T-helper 1 cell treated with Interleukin-12 subunit alpha and Interleukin-12 subunit beta and Interleukin-4 antibody, amounts not matched to agents 30 ng/mL and 1 ng/mL, for 36 hours (primary cell): Measurements from ENCODE around the gene INPP4A. TPM values are rescaled to one million over a fixed set of nuclear protein-coding genes. Genes with fewer than 3 reads are reported as not detected.
"Not testable (repeated sequence)": the region's sequence is repeated elsewhere in the genome, so short reads cannot be mapped to it uniquely, and the experiment has no call there.

Experiments
- intact Hi-C: fragments of 100-400 bp; cut with micrococcal nuclease; formaldehyde crosslinking; loops from one replicate; pipeline ENCODE4 v1.15.1; 2024
- total RNA-seq: library from RNA; stranded (reverse); gene quantifications from 2 replicates; pipeline ENCODE4 v1.2.3, GENCODE V29; 2022

The INPP4A gene
- total RNA-seq, 1 donor from 2014 or later: 174 TPM

GRCh38 chr2:98572676-98573075 is 128.0 kb downstream of the INPP4A start:
- intact Hi-C loops: no loop called here

- intact Hi-C loops: no loop called here
These were observed 128.8 kb downstream of the INPP4A start for GRCh38 chr2:98573426-98573825.

DNA sequence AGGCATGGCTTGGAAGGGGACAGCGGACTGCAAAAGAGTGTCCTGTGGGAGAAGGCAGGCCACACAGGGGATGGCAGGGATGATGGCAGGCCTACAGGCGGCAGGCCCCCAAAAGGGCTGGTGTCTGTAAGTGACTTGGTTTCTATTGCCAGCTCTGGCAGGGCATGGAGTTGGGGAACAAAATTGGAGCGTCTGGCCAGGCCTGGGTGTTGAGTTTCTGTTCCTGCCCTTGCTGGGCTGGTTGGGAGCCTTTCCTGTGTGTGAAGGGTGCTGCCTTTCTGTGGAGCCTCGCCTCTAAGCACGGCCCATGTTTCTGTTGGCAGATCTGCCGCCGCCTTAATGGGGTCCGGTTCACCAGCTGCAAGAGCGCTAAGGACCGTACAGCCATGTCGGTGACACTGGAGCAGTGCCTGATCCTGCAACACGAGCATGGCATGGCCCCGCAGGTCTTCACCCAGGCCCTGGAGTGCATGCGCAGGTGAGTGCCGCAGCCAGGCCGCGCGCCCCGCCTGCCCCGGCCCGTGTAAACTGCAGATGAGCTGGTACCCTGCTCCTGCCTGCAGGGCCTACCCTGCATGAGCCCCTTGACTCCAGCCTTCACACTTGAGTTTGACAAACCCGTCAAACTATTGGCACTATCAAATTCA is 132.1 kb downstream of the INPP4A start:
- intact Hi-C loops: no loop called here

GRCh38 chr2:98577313-98577712 is 132.7 kb downstream of the INPP4A start:
- intact Hi-C loops: no loop called here

- intact Hi-C loops: no loop called here
These were observed 133.6 kb downstream of the INPP4A start for GRCh38 chr2:98578231-98578630.

GRCh38 chr2:98579926-98580325 is 135.3 kb downstream of the INPP4A start:
- intact Hi-C loops: no loop called here

- intact Hi-C loops: no loop called here
These were observed 136.1 kb downstream of the INPP4A start for GRCh38 chr2:98580656-98581284.

DNA sequence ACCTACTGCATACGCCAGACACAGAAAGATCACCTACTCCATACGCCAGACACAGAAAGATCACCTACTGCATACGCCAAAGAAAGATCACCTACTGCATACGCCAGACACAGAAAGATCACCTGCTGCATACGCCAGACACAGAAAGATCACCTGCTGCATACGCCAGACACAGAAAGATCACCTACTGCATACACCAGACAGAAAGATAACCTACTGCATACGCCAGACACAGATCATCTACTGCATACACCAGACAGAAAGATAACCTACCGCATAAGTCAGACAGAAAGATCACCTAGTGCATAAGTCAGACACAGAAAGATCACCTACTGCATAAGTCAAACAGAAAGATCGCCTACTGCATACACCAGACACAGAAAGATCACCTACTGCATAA is 137.9 kb downstream of the INPP4A start:
- intact Hi-C loops: no loop called here

DNA sequence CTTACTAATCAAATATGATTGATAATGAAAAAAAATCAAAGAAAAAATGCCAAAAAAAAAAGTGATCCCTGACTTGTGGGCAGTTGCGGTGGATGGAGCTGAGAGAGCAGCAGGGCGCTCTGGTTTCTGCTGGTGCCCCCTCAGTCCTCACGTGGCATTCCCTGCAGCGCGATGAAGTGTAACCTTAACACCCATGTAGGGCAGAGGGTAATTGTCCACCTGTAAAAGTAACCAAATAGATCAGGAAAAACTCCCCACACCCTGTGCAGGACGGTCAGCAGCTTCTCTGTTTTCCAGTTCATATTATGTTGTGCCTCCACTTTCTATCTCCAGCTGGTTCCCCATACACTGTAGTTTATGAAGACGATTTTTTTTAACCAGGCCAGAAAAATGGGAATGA is 138.6 kb downstream of the INPP4A start:
- intact Hi-C loops: no loop called here

GRCh38 chr2:98583816-98584618 is 139.4 kb downstream of the INPP4A start:
- intact Hi-C loops: no loop called here

DNA sequence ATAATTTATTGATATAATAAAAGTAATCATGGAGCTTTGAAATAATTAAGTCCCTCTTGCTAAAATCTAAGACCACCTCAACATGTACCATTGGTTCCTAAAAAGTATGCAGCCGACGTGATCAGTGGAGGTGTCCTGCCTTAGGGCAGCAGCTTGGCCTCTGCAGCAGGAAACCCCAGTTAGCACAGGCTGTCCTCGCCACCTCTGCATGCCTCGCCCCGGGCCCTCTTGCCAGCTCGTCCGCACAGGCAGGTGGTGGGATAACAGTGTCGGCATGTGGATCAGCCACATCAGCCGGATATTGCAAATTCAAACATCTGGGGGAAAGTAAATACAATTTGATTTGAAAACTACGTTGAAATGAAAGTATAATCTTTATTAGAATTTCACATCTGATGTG is 140.7 kb downstream of the INPP4A start:
- intact Hi-C loops: no loop called here

DNA sequence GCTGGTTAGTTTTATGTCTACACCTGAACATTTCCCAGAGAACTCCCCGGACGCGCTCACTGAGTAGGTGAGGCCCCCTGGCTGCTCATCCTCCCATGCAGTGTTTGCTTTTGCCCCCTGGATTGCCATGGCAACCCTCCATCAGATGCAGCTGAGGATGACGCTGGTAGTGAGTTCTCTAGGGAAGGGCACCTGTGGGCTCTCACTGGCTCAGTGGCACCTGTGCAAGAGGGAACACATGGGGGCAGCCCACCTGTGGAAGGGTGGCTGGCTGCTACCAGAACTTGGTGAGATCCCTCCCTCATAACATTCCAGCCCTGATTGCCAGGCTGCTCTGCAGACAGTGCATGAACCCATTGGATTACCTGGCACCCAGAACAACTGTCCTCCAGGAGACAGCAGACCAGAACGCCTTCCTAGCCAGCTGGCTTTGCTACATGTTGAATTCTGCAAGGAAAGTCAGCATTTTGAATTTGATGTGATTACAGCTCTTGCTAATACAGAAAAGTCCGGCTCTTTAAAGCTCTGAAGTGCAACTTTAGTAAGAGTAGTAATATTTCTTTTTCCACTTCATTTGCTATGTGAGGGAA is 142.0 kb downstream of the INPP4A start:
- intact Hi-C loops: no loop called here

GRCh38 chr2:98588880-98589431 is 144.3 kb downstream of the INPP4A start:
- intact Hi-C loops: no loop called here

DNA sequence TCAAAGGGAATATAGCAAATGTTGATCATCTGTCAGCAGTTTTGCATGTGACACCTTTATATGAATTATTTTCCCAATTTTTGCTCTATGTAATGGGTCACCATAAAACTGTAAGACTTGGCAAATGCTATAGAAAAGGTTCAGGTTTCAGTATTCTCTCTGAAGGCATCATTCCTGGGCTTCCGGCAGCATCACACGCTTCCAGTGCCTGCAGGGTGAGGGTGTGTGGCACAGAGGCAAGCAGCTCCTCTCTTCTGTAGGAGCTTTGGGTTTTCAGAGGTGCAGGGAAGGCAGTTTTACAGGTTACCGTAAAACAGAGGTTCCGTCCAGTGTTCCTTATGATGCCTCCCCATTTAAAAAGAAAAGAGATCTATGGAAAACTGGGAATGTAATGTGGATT is 144.8 kb downstream of the INPP4A start:
- intact Hi-C loops: no loop called here

DNA sequence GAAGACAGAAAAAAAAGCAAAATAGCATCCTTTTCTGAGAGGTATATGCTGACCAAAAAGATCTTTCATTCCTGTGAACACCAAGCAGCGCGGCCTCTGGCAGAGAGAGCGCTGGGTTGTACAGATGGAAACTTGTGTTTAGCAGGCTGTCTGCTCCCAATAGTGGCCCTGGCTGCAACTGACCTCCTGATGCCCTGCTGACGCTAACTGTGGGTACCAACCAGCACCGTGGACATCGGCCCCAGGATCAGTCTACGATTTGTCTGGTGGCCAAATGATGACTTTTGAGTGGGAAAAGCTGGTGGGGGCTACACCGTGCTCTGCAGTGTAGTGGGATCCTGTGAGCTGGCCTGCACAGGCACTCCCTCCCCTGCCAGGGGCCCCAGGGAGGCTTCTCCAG is 147.9 kb downstream of the INPP4A start:
- intact Hi-C loops: no loop called here

- intact Hi-C loops: not testable (repeated sequence)
These were observed 150.0 kb downstream of the INPP4A start for GRCh38 chr2:98594665-98595064.

DNA sequence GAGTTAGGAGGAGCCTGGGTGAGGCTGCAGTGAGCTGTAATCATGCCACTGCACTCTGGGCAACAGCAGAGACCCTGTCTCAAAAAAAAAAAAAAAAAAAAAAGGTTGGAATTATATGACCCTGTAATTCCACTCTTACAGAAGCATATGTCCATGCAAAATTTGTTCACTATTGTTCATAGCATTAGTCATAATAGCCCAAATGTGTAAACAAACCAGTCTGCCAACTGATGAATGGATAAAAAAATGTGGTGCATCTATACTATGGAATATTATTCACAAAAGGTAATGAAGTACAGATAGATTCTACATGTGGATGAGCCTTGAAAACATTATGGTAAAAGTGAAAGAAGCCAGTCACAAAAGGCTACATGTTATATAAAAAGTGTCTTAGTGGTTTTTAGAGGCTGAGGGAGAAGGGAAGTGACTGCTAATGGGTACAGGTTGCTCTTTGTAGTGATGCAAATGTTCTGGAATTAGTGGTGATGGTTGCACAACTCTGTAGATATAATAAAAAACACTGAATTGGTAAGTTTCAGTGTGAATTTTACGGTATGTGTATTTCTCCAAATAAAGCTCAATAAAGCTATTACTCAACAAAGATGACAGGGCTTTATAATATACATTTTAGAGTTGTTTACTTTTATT is 154.2 kb downstream of the INPP4A start:
- intact Hi-C loops: no loop called here

DNA sequence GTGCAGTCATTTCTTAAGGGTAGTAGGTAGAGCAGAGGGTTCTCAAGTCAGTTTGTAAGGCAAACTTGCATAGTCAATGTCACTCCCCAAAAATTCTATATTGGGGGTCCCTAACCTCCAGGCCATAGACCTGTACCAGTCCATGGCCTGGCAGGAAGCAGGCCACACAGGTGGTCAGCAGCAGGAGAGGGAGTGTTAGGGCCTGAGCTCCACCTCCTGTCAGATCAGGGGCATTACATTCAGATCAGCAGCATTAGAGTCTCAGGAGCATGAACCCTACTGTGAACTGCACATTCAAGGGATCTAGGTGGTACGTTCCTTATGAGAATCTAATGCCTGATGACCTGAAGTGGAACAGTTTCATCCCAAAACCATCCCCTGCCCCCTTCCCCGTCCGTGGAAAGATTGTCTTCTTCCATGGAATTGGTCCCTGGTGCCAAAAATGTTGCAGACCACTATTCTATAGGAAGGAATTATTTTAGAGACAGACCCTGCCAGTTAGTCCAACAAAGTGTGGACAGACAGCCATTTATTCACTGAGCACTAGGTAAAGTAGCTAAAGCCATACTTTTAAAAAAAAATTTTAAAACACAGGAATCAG is 157.0 kb downstream of the INPP4A start:
- intact Hi-C loops: loop anchor here (1.0 to 10.0 kb wide), 3 partner anchors 157 to 216 kb away; partner anchors contain the start of gene INPP4A

- intact Hi-C loops: loop anchor here (10.0 kb wide), 1 partner anchor 160 kb away; the partner anchor contains the start of gene INPP4A
These were observed 159.9 kb downstream of the INPP4A start for GRCh38 chr2:98604547-98604946.

DNA sequence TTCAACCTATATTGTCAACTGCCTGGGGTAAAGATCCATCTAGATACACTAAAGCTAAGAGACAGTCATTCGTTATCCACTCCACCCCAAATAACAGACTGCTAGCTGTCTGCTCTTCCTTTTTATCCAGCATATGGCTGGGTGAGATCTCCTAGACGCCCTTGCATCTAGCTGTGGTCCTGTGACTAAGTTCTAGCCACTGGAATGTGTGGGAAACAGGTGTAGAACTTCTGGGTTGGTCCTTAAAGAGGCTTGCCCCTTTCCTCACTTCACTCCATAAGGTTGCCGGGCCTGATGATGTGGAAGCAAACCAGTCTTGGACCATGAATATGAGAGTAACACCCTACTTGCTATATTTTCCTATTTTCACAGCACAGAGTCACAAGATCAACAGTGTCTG is 160.4 kb downstream of the INPP4A start:
- intact Hi-C loops: loop anchor here (5.0 to 10.0 kb wide), 3 partner anchors 160 to 893 kb away; partner anchors contain the start of genes INPP4A, TMEM131 and ZAP70
